Measurements from ENCODE around the gene MRNIP. TPM values are rescaled to one million over a fixed set of nuclear protein-coding genes. Genes with fewer than 3 reads are reported as not detected.

MRNIP gene
- total RNA-seq, 1 experiment from 2014 or later: 20.2 TPM

DNA sequence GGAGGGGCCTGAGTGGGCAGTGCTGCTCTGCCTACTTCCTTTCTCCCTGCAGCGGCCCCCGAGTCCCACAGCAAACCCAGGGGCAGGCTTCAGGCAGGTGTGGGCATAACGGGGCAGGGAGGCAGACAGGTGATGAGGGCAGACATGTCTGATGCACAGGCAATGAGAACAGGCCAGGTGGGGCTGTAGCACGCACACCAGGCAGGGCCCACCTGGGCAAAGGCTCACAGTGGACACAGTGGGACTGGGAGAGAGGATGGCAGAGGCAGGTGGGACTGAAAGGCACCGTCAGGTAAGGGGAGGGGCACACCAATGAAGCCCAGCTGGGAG lies 59.0 kb downstream of the MRNIP start:
- CTCF ChIA-PET: no interaction called here
- Histone ChIP-seq H3K36me3 (ENCODE audit: low read depth, low read length) (no peaks in the 10 kb centered on the region), H3F3A (ENCODE audit: low read length, unreplicated experiment) (no peaks in the 10 kb centered on the region), H3K27me3 (ENCODE audit: low read length) (no peaks in the 10 kb centered on the region), H4K20me1 (ENCODE audit: low read length) (no peaks in the 10 kb centered on the region; the same call in 1 of the 2 replicates), H3K4me2 (ENCODE audit: low read length) (no peak overlapping the region), H3K9me3 (ENCODE audit: low read length) (no peaks in the 10 kb centered on the region), H3K9ac (ENCODE audit: low read length) (no peak overlapping the region), H3K9me2 (replicated peaks; ENCODE audit: low read length) (no peaks in the 10 kb centered on the region), H3K79me2 (ENCODE audit: low read length) (peaks cover 27% of the 10 kb centered on the region), H3K4me3 (ENCODE audit: low read length) (no peak overlapping the region), H3K4me1 (ENCODE audit: insufficient read depth, low read length) (peaks cover 32% of the 10 kb centered on the region), H3K27ac (ENCODE audit: low read length) (no peak overlapping the region), H2AFZ (ENCODE audit: low read length) (no peak overlapping the region)
- no TSS peak for BruUV-seq (replicated peaks)
- ATAC-seq (no peak), DNase-seq (no peak)
- POLR2A ChIA-PET (ENCODE audit: unreplicated experiment): no interaction called here
- TF ChIP-seq EZH2 (IDR thresholded peaks at IDR 0.05; ENCODE audit: low read length, unreplicated experiment) (no peak), EZH2phosphoT487 (IDR thresholded peaks at IDR 0.05; ENCODE audit: borderline replicate concordance, low read length) (no peak), CTCF (conservative IDR thresholded peaks at IDR 0.05; ENCODE audit: low read depth, low read length) (no peak)
- intact Hi-C loops (cut with micrococcal nuclease): no loop called here

GRCh38 chr5:179798771-179799643 lies 59.6 kb downstream of the MRNIP start:
- ChIA-PET POLR2A (ENCODE audit: unreplicated experiment) (no interaction called here), CTCF (no interaction called here)
- H3K4me3 ChIP-seq (ENCODE audit: low read length): no peak overlapping the region
- H4K20me1 ChIP-seq (ENCODE audit: low read length): no peaks in the 10 kb centered on the region; the same call in 1 of the 2 replicates
- H3K27ac ChIP-seq (ENCODE audit: low read length): no peak overlapping the region
- intact Hi-C loops (cut with micrococcal nuclease): no loop called here
- no peaks in the 10 kb centered on the region for H3K27me3 ChIP-seq (ENCODE audit: low read length)
- no peak overlapping the region for H3K4me2 ChIP-seq (ENCODE audit: low read length)
- H3K9me2 ChIP-seq (replicated peaks; ENCODE audit: low read length): no peaks in the 10 kb centered on the region
- no peak for TF ChIP-seq EZH2phosphoT487 (IDR thresholded peaks at IDR 0.05; ENCODE audit: borderline replicate concordance, low read length)
- TF ChIP-seq EZH2 (IDR thresholded peaks at IDR 0.05; ENCODE audit: low read length, unreplicated experiment): no peak
- no peak for TF ChIP-seq CTCF (conservative IDR thresholded peaks at IDR 0.05; ENCODE audit: low read depth, low read length)
- H3K4me1 ChIP-seq (ENCODE audit: insufficient read depth, low read length): peaks cover 26% of the 10 kb centered on the region
- no peaks in the 10 kb centered on the region for H3K9me3 ChIP-seq (ENCODE audit: low read length)
- no peaks in the 10 kb centered on the region for H3K36me3 ChIP-seq (ENCODE audit: low read depth, low read length)
- H3K9ac ChIP-seq (ENCODE audit: low read length): no peak overlapping the region
- H3K79me2 ChIP-seq (ENCODE audit: low read length): peaks cover 21% of the 10 kb centered on the region
- no peaks in the 10 kb centered on the region for H3F3A ChIP-seq (ENCODE audit: low read length, unreplicated experiment)
- BruUV-seq (replicated peaks): TSS peak; percentile 19
- DNase-seq: no peak
- no peak overlapping the region for H2AFZ ChIP-seq (ENCODE audit: low read length)
- no peak for ATAC-seq

DNA sequence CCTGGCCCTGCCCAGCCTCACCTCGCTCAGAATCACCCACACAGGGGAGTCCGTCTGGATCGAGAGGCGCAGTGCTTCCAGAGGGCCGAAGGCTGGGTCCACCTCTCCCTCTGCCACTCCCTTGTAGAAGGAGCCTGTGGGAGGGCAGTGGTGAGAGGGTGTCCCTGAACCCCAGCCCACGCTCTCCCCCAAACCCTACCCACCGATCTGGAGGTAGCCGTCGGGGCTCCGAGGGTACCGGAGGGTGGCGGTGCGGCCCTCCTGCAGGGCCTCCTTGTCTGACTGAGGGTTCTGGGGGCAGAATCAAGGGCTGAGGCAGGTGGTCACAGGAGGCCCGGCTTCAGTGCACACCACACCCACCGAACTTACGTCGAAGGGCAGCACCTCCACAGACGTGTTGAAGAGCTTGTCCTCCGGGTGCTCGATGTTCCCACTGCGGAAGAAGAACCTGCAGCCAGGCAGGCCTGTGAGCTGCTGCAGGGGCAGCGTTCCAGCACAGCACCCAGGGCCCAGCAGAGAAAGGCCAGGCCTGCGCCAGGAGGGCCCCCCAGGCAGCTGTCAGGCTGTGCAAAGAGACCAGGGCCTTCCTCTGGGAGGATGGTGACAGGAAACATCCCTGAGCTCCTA lies 60.4 kb downstream of the MRNIP start:
- intact Hi-C loops (cut with micrococcal nuclease): no loop called here
- H3K4me1 ChIP-seq (ENCODE audit: insufficient read depth, low read length): peaks cover 20% of the 10 kb centered on the region
- no peak overlapping the region for H3K4me3 ChIP-seq (ENCODE audit: low read length)
- H3K4me2 ChIP-seq (ENCODE audit: low read length): no peak overlapping the region
- no peaks in the 10 kb centered on the region; the same call in 1 of the 2 replicates for H4K20me1 ChIP-seq (ENCODE audit: low read length)
- no peak for ATAC-seq
- H3K9me2 ChIP-seq (replicated peaks; ENCODE audit: low read length): no peaks in the 10 kb centered on the region
- H3K27ac ChIP-seq (ENCODE audit: low read length): no peak overlapping the region
- no TSS peak for BruUV-seq (replicated peaks)
- no peak overlapping the region for H3K9ac ChIP-seq (ENCODE audit: low read length)
- ChIA-PET CTCF (no interaction called here), POLR2A (ENCODE audit: unreplicated experiment) (no interaction called here)
- no peak for DNase-seq
- H2AFZ ChIP-seq (ENCODE audit: low read length): no peak overlapping the region
- no peaks in the 10 kb centered on the region for H3K27me3 ChIP-seq (ENCODE audit: low read length)
- H3F3A ChIP-seq (ENCODE audit: low read length, unreplicated experiment): no peaks in the 10 kb centered on the region
- no peak for TF ChIP-seq EZH2 (IDR thresholded peaks at IDR 0.05; ENCODE audit: low read length, unreplicated experiment)
- TF ChIP-seq CTCF (conservative IDR thresholded peaks at IDR 0.05; ENCODE audit: low read depth, low read length): no peak
- no peak for TF ChIP-seq EZH2phosphoT487 (IDR thresholded peaks at IDR 0.05; ENCODE audit: borderline replicate concordance, low read length)
- H3K9me3 ChIP-seq (ENCODE audit: low read length): no peaks in the 10 kb centered on the region
- no peaks in the 10 kb centered on the region for H3K36me3 ChIP-seq (ENCODE audit: low read depth, low read length)
- peaks cover 14% of the 10 kb centered on the region for H3K79me2 ChIP-seq (ENCODE audit: low read length)
